Mononuclear cell (primary cell): ENCODE measurements around the gene KIAA1328. TPM values are rescaled to one million over a fixed set of nuclear protein-coding genes. Genes with fewer than 3 reads are reported as not detected.

ENCODE experiments used
- H3K27me3 ChIP-seq: 2 replicates; pipeline ENCODE4 v1.6.0; 2011; ENCODE audit warnings: low read length, control low read depth; ENCODE audit not compliant: insufficient read depth
- H3K4me1 ChIP-seq: 2 replicates; pipeline ENCODE4 v1.5.1; 2011; ENCODE audit warnings: mild to moderate bottlenecking, low read length, control low read depth; ENCODE audit not compliant: insufficient read depth
- H3K4me3 ChIP-seq: 2 replicates; pipeline ENCODE4 v1.5.1; 2011; ENCODE audit warnings: mild to moderate bottlenecking, low read length, moderate library complexity
- H3K9me3 ChIP-seq: 2 replicates; pipeline ENCODE4 v1.5.1; 2011; ENCODE audit warnings: low read depth, mild to moderate bottlenecking, control low read depth, low read length
- total RNA-seq: library from RNA; depleted of rRNA; stranded (reverse); fragments of >200 nt; gene quantifications from one replicate; pipeline ENCODE4 v1.2.3, GENCODE V29; 2012

Gene KIAA1328
- total RNA-seq, 1 donor: 11.8 TPM

GRCh38 chr18:37242826-37243560 is 414.1 kb downstream of the KIAA1328 start:
- no peaks in the 10 kb centered on the region for H3K9me3 ChIP-seq
- H3K27me3 ChIP-seq: peaks cover 34% of the 10 kb centered on the region
- H3K4me1 ChIP-seq: no peaks in the 10 kb centered on the region
- H3K4me3 ChIP-seq: no peak overlapping the region

GRCh38 chr18:37243741-37244140 is 414.8 kb downstream of the KIAA1328 start:
- Histone ChIP-seq H3K4me1 (no peaks in the 10 kb centered on the region), H3K9me3 (no peaks in the 10 kb centered on the region), H3K4me3 (no peak overlapping the region), H3K27me3 (peaks cover 34% of the 10 kb centered on the region)

GRCh38 chr18:37244618-37245017 is 415.7 kb downstream of the KIAA1328 start:
- H3K4me1 ChIP-seq: no peaks in the 10 kb centered on the region
- peaks cover 34% of the 10 kb centered on the region for H3K27me3 ChIP-seq
- no peaks in the 10 kb centered on the region for H3K9me3 ChIP-seq
- H3K4me3 ChIP-seq: no peak overlapping the region

- Histone ChIP-seq H3K4me1 (no peaks in the 10 kb centered on the region), H3K27me3 (peaks cover 34% of the 10 kb centered on the region), H3K4me3 (no peak overlapping the region), H3K9me3 (no peaks in the 10 kb centered on the region)
Measured at GRCh38 chr18:37246779-37247340, 417.9 kb downstream of the KIAA1328 start.

- Histone ChIP-seq H3K27me3 (peaks cover 30% of the 10 kb centered on the region), H3K4me3 (no peak overlapping the region), H3K4me1 (no peaks in the 10 kb centered on the region), H3K9me3 (no peaks in the 10 kb centered on the region)
Measured at GRCh38 chr18:37247497-37248161, 418.7 kb downstream of the KIAA1328 start.

- H3K4me3 ChIP-seq: no peak overlapping the region
- no peaks in the 10 kb centered on the region for H3K9me3 ChIP-seq
- H3K27me3 ChIP-seq: peaks cover 29% of the 10 kb centered on the region
- no peaks in the 10 kb centered on the region for H3K4me1 ChIP-seq
Measured at GRCh38 chr18:37248281-37248680, 419.4 kb downstream of the KIAA1328 start.

GRCh38 chr18:37249171-37249886 is 420.4 kb downstream of the KIAA1328 start:
- Histone ChIP-seq H3K4me1 (no peaks in the 10 kb centered on the region), H3K9me3 (no peaks in the 10 kb centered on the region), H3K4me3 (no peak overlapping the region), H3K27me3 (peaks cover 20% of the 10 kb centered on the region)

- Histone ChIP-seq H3K27me3 (peaks cover 19% of the 10 kb centered on the region), H3K4me3 (no peak overlapping the region), H3K9me3 (no peaks in the 10 kb centered on the region), H3K4me1 (no peaks in the 10 kb centered on the region)
Measured at GRCh38 chr18:37249895-37250618, 421.1 kb downstream of the KIAA1328 start.

GRCh38 chr18:37251679-37252078 is 422.8 kb downstream of the KIAA1328 start:
- H3K4me3 ChIP-seq: no peak overlapping the region
- no peaks in the 10 kb centered on the region for H3K9me3 ChIP-seq
- peaks cover 11% of the 10 kb centered on the region for H3K27me3 ChIP-seq
- H3K4me1 ChIP-seq: no peaks in the 10 kb centered on the region

- Histone ChIP-seq H3K9me3 (no peaks in the 10 kb centered on the region), H3K4me1 (no peaks in the 10 kb centered on the region), H3K4me3 (no peak overlapping the region), H3K27me3 (peaks cover 11% of the 10 kb centered on the region)
Measured at GRCh38 chr18:37252342-37252741, 423.4 kb downstream of the KIAA1328 start.

- no peaks in the 10 kb centered on the region for H3K9me3 ChIP-seq
- peaks cover 11% of the 10 kb centered on the region for H3K27me3 ChIP-seq
- H3K4me1 ChIP-seq: no peaks in the 10 kb centered on the region
- no peak overlapping the region for H3K4me3 ChIP-seq
Measured at GRCh38 chr18:37252854-37253393, 424.0 kb downstream of the KIAA1328 start.

- Histone ChIP-seq H3K4me1 (no peaks in the 10 kb centered on the region), H3K27me3 (peaks cover 11% of the 10 kb centered on the region), H3K4me3 (no peak overlapping the region), H3K9me3 (no peaks in the 10 kb centered on the region)
Measured at GRCh38 chr18:37253394-37254235, 424.7 kb downstream of the KIAA1328 start.

GRCh38 chr18:37254236-37254754 is 425.4 kb downstream of the KIAA1328 start:
- Histone ChIP-seq H3K4me1 (no peaks in the 10 kb centered on the region), H3K9me3 (no peaks in the 10 kb centered on the region), H3K27me3 (peaks cover 11% of the 10 kb centered on the region), H3K4me3 (no peak overlapping the region)
